HCT116 (cell line): Measurements from ENCODE around the gene TBXA2R.

ENCODE experiments used
- EZH2 ChIP-seq: fragments of 200-600 bp; sonication (generic); IDR thresholded peaks from 2 replicates; pipeline ENCODE4 v1.6.1; 2017; ENCODE audit warnings: antibody characterized with exemption, mixed run types
- EZH2phosphoT487 ChIP-seq: fragments of 200-600 bp; IDR thresholded peaks from 2 replicates; pipeline ENCODE4 v1.6.1; 2018; ENCODE audit warnings: antibody characterized with exemption, borderline replicate concordance
- POLR2A ChIP-seq: IDR thresholded peaks from 2 replicates; pipeline ENCODE4 v1.7.0; 2011; ENCODE audit warnings: borderline replicate concordance; ENCODE audit not compliant: insufficient read depth, insufficient read length; ENCODE audit errors: extremely low read depth
- POLR2AphosphoS5 ChIP-seq: IDR thresholded peaks from 2 replicates; pipeline ENCODE4 v1.6.1; 2011; ENCODE audit warnings: mild to moderate bottlenecking, low read depth, low read length, moderate library complexity
- RAD21 ChIP-seq: IDR thresholded peaks from 2 replicates; pipeline ENCODE4 v1.6.1; 2012; ENCODE audit warnings: low read depth, mild to moderate bottlenecking
- SIN3A ChIP-seq: IDR thresholded peaks from 2 replicates; pipeline ENCODE4 v1.6.1; 2012; ENCODE audit warnings: low read depth
- SP1 ChIP-seq: IDR thresholded peaks from 2 replicates; pipeline ENCODE4 v1.6.1; 2012; ENCODE audit warnings: low read depth
- ZNF274 ChIP-seq: fragments of 200-500 bp; sonication (Bioruptor generic); IDR thresholded peaks from 2 replicates; pipeline ENCODE4 v1.6.1; 2014; ENCODE audit warnings: mild to moderate bottlenecking, low read depth, low read length, inconsistent platforms
- TF ChIP-seq, protein P1 (sequence below), 3 experiments: fragments of 200-600 bp in 1 of 3; sonication (generic) in 1 of 3; IDR thresholded peaks in 2 of 3; conservative IDR thresholded peaks in 1 of 3; 2 replicates each; pipeline ENCODE4 v1.5.1; 2012 to 2017; ENCODE audit warnings: low read depth in 2 of 3, low read length in 2 of 3, antibody characterized with exemption in 1 of 3, borderline replicate concordance in 1 of 3, control low read depth in 1 of 3, mild to moderate bottlenecking in 1 of 3, mixed read lengths in 1 of 3, mixed run types in 1 of 3, moderate library complexity in 1 of 3; ENCODE audit not compliant: insufficient read depth in 1 of 3
- TF ChIP-seq, protein P2 (sequence below): IDR thresholded peaks from 2 replicates; pipeline ENCODE4 v1.6.1; 2012
- TF ChIP-seq, protein P3 (sequence below): IDR thresholded peaks from 2 replicates; pipeline ENCODE4 v1.6.1; 2012; ENCODE audit warnings: low read depth

DNA sequence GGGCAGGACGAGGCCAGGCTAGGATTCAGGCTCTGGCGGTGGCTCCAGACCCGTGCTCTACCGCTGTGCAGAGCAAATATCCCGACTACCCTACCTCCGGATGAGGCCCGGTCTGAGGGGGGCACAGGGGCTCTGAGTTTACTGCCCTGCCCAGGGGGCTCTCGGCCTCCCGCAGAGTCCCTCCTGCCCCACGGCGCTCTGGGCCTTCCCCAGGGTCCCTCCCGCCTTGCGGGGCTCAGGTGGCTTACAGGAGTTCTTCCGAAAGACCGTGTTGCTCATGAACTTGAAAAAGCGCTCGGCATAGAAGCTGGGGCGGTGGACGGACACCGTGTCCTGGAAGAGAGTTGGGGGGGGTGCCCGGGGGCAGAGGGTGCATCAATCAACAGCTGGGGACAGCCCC lies 39.1 kb upstream of the TBXA2R start:
- no peak for TF ChIP-seq EZH2phosphoT487
- TF ChIP-seq POLR2A, result no peak
- TF ChIP-seq, protein P1, sequence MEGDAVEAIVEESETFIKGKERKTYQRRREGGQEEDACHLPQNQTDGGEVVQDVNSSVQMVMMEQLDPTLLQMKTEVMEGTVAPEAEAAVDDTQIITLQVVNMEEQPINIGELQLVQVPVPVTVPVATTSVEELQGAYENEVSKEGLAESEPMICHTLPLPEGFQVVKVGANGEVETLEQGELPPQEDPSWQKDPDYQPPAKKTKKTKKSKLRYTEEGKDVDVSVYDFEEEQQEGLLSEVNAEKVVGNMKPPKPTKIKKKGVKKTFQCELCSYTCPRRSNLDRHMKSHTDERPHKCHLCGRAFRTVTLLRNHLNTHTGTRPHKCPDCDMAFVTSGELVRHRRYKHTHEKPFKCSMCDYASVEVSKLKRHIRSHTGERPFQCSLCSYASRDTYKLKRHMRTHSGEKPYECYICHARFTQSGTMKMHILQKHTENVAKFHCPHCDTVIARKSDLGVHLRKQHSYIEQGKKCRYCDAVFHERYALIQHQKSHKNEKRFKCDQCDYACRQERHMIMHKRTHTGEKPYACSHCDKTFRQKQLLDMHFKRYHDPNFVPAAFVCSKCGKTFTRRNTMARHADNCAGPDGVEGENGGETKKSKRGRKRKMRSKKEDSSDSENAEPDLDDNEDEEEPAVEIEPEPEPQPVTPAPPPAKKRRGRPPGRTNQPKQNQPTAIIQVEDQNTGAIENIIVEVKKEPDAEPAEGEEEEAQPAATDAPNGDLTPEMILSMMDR (IDR thresholded peaks at IDR 0.05 in 2 of 3, conservative IDR thresholded peaks at IDR 0.05 in 1 of 3; ENCODE audit: borderline replicate concordance in 1 of 3, insufficient read depth in 1 of 3, low read depth in 2 of 3, low read length in 2 of 3), result no peak
- TF ChIP-seq POLR2AphosphoS5, result no peak
- TF ChIP-seq EZH2, result no peak
- no peak for TF ChIP-seq SP1
- no peak for TF ChIP-seq SIN3A
- no peak for TF ChIP-seq RAD21
- TF ChIP-seq, protein P2, sequence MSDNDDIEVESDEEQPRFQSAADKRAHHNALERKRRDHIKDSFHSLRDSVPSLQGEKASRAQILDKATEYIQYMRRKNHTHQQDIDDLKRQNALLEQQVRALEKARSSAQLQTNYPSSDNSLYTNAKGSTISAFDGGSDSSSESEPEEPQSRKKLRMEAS, result no peak
- TF ChIP-seq ZNF274, result no peak
- TF ChIP-seq, protein P3, sequence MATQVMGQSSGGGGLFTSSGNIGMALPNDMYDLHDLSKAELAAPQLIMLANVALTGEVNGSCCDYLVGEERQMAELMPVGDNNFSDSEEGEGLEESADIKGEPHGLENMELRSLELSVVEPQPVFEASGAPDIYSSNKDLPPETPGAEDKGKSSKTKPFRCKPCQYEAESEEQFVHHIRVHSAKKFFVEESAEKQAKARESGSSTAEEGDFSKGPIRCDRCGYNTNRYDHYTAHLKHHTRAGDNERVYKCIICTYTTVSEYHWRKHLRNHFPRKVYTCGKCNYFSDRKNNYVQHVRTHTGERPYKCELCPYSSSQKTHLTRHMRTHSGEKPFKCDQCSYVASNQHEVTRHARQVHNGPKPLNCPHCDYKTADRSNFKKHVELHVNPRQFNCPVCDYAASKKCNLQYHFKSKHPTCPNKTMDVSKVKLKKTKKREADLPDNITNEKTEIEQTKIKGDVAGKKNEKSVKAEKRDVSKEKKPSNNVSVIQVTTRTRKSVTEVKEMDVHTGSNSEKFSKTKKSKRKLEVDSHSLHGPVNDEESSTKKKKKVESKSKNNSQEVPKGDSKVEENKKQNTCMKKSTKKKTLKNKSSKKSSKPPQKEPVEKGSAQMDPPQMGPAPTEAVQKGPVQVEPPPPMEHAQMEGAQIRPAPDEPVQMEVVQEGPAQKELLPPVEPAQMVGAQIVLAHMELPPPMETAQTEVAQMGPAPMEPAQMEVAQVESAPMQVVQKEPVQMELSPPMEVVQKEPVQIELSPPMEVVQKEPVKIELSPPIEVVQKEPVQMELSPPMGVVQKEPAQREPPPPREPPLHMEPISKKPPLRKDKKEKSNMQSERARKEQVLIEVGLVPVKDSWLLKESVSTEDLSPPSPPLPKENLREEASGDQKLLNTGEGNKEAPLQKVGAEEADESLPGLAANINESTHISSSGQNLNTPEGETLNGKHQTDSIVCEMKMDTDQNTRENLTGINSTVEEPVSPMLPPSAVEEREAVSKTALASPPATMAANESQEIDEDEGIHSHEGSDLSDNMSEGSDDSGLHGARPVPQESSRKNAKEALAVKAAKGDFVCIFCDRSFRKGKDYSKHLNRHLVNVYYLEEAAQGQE, result no peak
